Hippocampal formation (tissue), 2 donors: ENCODE results near the gene CLIC4.
"Not testable (repeated sequence)": the region's sequence is repeated elsewhere in the genome, so short reads cannot be mapped to it uniquely, and the experiment has no call there.

Source experiments
- DNase-seq, 2 donors: peaks; one replicate each; lab custom pipeline; 2025; lab: John Stamatoyannopoulos, UW

Gene CLIC4

GRCh38 chr1:24717887-24718650 lies 27.2 kb upstream of the CLIC4 start:
- peak; percentile 88 to 97 for DNase-seq

GRCh38 chr1:24720152-24720551 lies 25.1 kb upstream of the CLIC4 start:
- no peak for DNase-seq

- no peak for DNase-seq
Observed at GRCh38 chr1:24721533-24721932, 23.7 kb upstream of the CLIC4 start.

- not testable (repeated sequence) for DNase-seq
Observed at GRCh38 chr1:24722073-24723035, 22.9 kb upstream of the CLIC4 start.

- no peak for DNase-seq
Observed at GRCh38 chr1:24724345-24725208, 20.7 kb upstream of the CLIC4 start.

- no peak for DNase-seq
Observed at GRCh38 chr1:24725209-24725651, 20.0 kb upstream of the CLIC4 start.

GRCh38 chr1:24726741-24727140 lies 18.5 kb upstream of the CLIC4 start:
- no peak for DNase-seq

- DNase-seq: peak in 1 of 2 donors; percentile 26
Observed at GRCh38 chr1:24727501-24728216, 17.6 kb upstream of the CLIC4 start.

GRCh38 chr1:24728982-24729381 lies 16.3 kb upstream of the CLIC4 start:
- no peak for DNase-seq

GRCh38 chr1:24732186-24732885 lies 12.9 kb upstream of the CLIC4 start:
- DNase-seq: no peak

GRCh38 chr1:24733342-24733741 lies 11.9 kb upstream of the CLIC4 start:
- not testable (repeated sequence) for DNase-seq

- no peak for DNase-seq
Observed at GRCh38 chr1:24735156-24735508, 10.1 kb upstream of the CLIC4 start.

- no peak for DNase-seq
Observed at GRCh38 chr1:24735509-24736375, 9.5 kb upstream of the CLIC4 start.

- no peak for DNase-seq
Observed at GRCh38 chr1:24737368-24738117, 7.7 kb upstream of the CLIC4 start.

- no peak for DNase-seq
Observed at GRCh38 chr1:24739241-24739640, 6.0 kb upstream of the CLIC4 start.

GRCh38 chr1:24742090-24742938 lies 2.9 kb upstream of the CLIC4 start:
- no peak for DNase-seq

- no peak for DNase-seq
Observed at GRCh38 chr1:24743404-24744211, 1.6 kb upstream of the CLIC4 start.
